ENCODE measurements around the gene TEX48.

The TEX48 gene

GRCh38 chr9:114687034-114687433, 5.0 kb upstream of the TEX48 start:
- peak overlapping the region; percentile 34 for H3K27ac Mint-ChIP-seq
- H3K27me3 Mint-ChIP-seq = no peaks in the 10 kb centered on the region
- peaks cover 7% of the 10 kb centered on the region for H3K9me3 Mint-ChIP-seq
- H3K4me1 Mint-ChIP-seq (ENCODE audit: low read depth) = peaks cover 79% of the 10 kb centered on the region
- peaks cover 22% of the 10 kb centered on the region for H3K36me3 Mint-ChIP-seq (ENCODE audit: low read depth)
- H3K4me3 Mint-ChIP-seq = peak overlapping the region; percentile 9

DNA sequence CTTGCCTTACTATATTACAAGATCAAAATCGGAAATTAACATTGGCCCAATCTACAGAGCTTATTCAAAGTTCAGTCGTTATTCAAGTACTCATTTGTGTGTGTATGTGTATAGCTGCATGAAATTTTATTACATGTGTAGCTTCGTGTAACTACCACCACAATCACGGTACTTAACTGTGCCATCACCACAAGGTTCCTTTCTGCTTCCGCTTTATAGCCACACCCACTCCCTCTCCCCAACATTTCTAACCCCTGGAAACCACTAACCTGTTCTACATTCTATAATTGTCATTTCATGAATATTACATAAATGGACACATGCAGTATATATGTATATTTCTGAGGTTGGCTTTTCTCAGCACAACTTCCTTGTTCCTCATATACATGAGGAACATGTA, 4.0 kb upstream of the TEX48 start:
- no peaks in the 10 kb centered on the region for H3K27me3 Mint-ChIP-seq
- H3K9me3 Mint-ChIP-seq = peaks cover 7% of the 10 kb centered on the region
- peak overlapping the region; percentile 9 for H3K4me3 Mint-ChIP-seq
- H3K4me1 Mint-ChIP-seq (ENCODE audit: low read depth) = peaks cover 78% of the 10 kb centered on the region
- peaks cover 22% of the 10 kb centered on the region for H3K36me3 Mint-ChIP-seq (ENCODE audit: low read depth)
- H3K27ac Mint-ChIP-seq = peak overlapping the region; percentile 34

- peak overlapping the region; percentile 44 for H3K4me3 Mint-ChIP-seq
- H3K4me1 Mint-ChIP-seq (ENCODE audit: low read depth) = peaks cover 75% of the 10 kb centered on the region
- peaks cover 22% of the 10 kb centered on the region for H3K36me3 Mint-ChIP-seq (ENCODE audit: low read depth)
- peak overlapping the region; percentile 69 for H3K27ac Mint-ChIP-seq
- no peaks in the 10 kb centered on the region for H3K27me3 Mint-ChIP-seq
- H3K9me3 Mint-ChIP-seq = peaks cover 7% of the 10 kb centered on the region
These were observed 2.0 kb upstream of the TEX48 start for GRCh38 chr9:114684036-114684435.

- H3K27me3 Mint-ChIP-seq = peaks cover 6% of the 10 kb centered on the region
- peaks cover 21% of the 10 kb centered on the region for H3K36me3 Mint-ChIP-seq (ENCODE audit: low read depth)
- no peak overlapping the region for H3K4me3 Mint-ChIP-seq
- H3K4me1 Mint-ChIP-seq (ENCODE audit: low read depth) = peaks cover 75% of the 10 kb centered on the region
- peaks cover 5% of the 10 kb centered on the region for H3K9me3 Mint-ChIP-seq
- peak overlapping the region; percentile 38 for H3K27ac Mint-ChIP-seq
These were observed 854 bp upstream of the TEX48 start for GRCh38 chr9:114682846-114683245.

- Mint-ChIP-seq H3K27ac (peak overlapping the region; percentile 72), H3K9me3 (peaks cover 4% of the 10 kb centered on the region), H3K36me3 (ENCODE audit: low read depth) (peaks cover 8% of the 10 kb centered on the region), H3K4me3 (no peak overlapping the region), H3K4me1 (ENCODE audit: low read depth) (peaks cover 66% of the 10 kb centered on the region), H3K27me3 (peaks cover 12% of the 10 kb centered on the region)
These were observed 1.6 kb downstream of the TEX48 start for GRCh38 chr9:114680259-114681001.

DNA sequence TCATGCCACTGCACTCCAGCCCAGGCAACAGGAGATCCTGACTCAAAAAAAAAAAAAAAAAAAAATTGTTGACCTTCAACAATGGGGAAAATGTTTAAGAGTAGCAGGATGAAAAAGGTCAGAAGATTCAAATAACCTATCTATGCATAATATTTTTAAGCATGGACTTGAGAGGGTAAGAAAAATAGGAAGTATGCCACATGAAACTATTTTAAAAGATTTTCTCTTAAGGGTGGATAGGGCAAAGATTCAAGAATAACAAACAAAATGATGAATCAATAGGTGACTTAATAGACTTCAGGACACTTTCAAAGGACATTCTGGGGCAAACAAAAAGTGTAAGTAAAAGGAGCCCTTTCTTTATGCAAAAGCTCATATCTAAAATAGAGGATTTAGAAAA, 3.2 kb downstream of the TEX48 start:
- Mint-ChIP-seq H3K36me3 (ENCODE audit: low read depth) (no peaks in the 10 kb centered on the region), H3K9me3 (no peaks in the 10 kb centered on the region), H3K4me1 (ENCODE audit: low read depth) (peaks cover 70% of the 10 kb centered on the region), H3K4me3 (no peak overlapping the region), H3K27ac (no peak overlapping the region), H3K27me3 (peaks cover 18% of the 10 kb centered on the region)

GRCh38 chr9:114678130-114678529, 3.9 kb downstream of the TEX48 start:
- H3K4me3 Mint-ChIP-seq = no peak overlapping the region
- H3K27me3 Mint-ChIP-seq = peaks cover 22% of the 10 kb centered on the region
- H3K36me3 Mint-ChIP-seq (ENCODE audit: low read depth) = no peaks in the 10 kb centered on the region
- H3K4me1 Mint-ChIP-seq (ENCODE audit: low read depth) = peaks cover 70% of the 10 kb centered on the region
- no peak overlapping the region for H3K27ac Mint-ChIP-seq
- H3K9me3 Mint-ChIP-seq = no peaks in the 10 kb centered on the region

GRCh38 chr9:114677418-114677817, 4.6 kb downstream of the TEX48 start:
- no peak overlapping the region for H3K4me3 Mint-ChIP-seq
- peaks cover 22% of the 10 kb centered on the region for H3K27me3 Mint-ChIP-seq
- no peaks in the 10 kb centered on the region for H3K36me3 Mint-ChIP-seq (ENCODE audit: low read depth)
- no peaks in the 10 kb centered on the region for H3K9me3 Mint-ChIP-seq
- H3K4me1 Mint-ChIP-seq (ENCODE audit: low read depth) = peaks cover 67% of the 10 kb centered on the region
- H3K27ac Mint-ChIP-seq = no peak overlapping the region

- Mint-ChIP-seq H3K4me3 (no peak overlapping the region), H3K27me3 (peaks cover 22% of the 10 kb centered on the region), H3K4me1 (ENCODE audit: low read depth) (peaks cover 66% of the 10 kb centered on the region)
These were observed 5.1 kb downstream of the TEX48 start for GRCh38 chr9:114676901-114677300.

GRCh38 chr9:114674798-114675540, 7.0 kb downstream of the TEX48 start:
- no peaks in the 10 kb centered on the region for H3K36me3 Mint-ChIP-seq (ENCODE audit: low read depth)
- no peak overlapping the region for H3K4me3 Mint-ChIP-seq
- peaks cover 48% of the 10 kb centered on the region for H3K4me1 Mint-ChIP-seq (ENCODE audit: low read depth)
- H3K27ac Mint-ChIP-seq = peak overlapping the region; percentile 12
- peaks cover 22% of the 10 kb centered on the region for H3K27me3 Mint-ChIP-seq
- H3K9me3 Mint-ChIP-seq = no peaks in the 10 kb centered on the region

More at GRCh38 chr9:114676901-114677300, 5.1 kb downstream of the TEX48 start:
- Mint-ChIP-seq H3K9me3 (no peaks in the 10 kb centered on the region), H3K27ac (no peak overlapping the region), H3K36me3 (ENCODE audit: low read depth) (no peaks in the 10 kb centered on the region)

GRCh38 chr9:114674076-114674797, 7.8 kb downstream of the TEX48 start:
- H3K27ac Mint-ChIP-seq = no peak overlapping the region
- H3K9me3 Mint-ChIP-seq = no peaks in the 10 kb centered on the region
- H3K27me3 Mint-ChIP-seq = peaks cover 22% of the 10 kb centered on the region
- H3K36me3 Mint-ChIP-seq (ENCODE audit: low read depth) = no peaks in the 10 kb centered on the region
- peaks cover 43% of the 10 kb centered on the region for H3K4me1 Mint-ChIP-seq (ENCODE audit: low read depth)
- H3K4me3 Mint-ChIP-seq = no peak overlapping the region

GRCh38 chr9:114671605-114672004, 10.4 kb downstream of the TEX48 start:
- Mint-ChIP-seq H3K36me3 (ENCODE audit: low read depth) (no peaks in the 10 kb centered on the region), H3K4me1 (ENCODE audit: low read depth) (peaks cover 27% of the 10 kb centered on the region), H3K27me3 (peaks cover 10% of the 10 kb centered on the region), H3K9me3 (no peaks in the 10 kb centered on the region), H3K4me3 (no peak overlapping the region), H3K27ac (no peak overlapping the region)

- no peak overlapping the region for H3K4me3 Mint-ChIP-seq
- H3K36me3 Mint-ChIP-seq (ENCODE audit: low read depth) = no peaks in the 10 kb centered on the region
- H3K4me1 Mint-ChIP-seq (ENCODE audit: low read depth) = peaks cover 22% of the 10 kb centered on the region
- no peak overlapping the region for H3K27ac Mint-ChIP-seq
- H3K27me3 Mint-ChIP-seq = peaks cover 10% of the 10 kb centered on the region
- no peaks in the 10 kb centered on the region for H3K9me3 Mint-ChIP-seq
These were observed 12.0 kb downstream of the TEX48 start for GRCh38 chr9:114669961-114670360.

DNA sequence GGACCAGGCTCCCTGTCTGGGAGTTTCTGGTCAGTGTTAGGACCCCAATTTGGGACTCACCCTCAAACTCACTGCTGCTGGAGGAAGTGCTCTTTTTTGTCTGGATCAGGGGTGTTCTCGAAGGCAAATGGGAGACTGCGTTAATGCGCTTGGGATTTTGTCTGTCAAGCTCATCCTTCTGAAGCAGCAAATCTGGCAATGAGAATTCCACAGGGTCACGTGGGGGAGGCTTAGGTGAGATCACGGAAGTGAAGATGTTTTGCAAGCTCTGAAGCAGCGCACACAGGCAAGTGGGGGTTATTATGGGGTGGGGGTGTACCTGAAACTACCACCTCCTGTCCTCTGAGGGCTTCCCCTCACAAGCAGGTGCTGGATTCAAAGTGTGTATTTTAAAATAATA, 13.8 kb downstream of the TEX48 start:
- Mint-ChIP-seq H3K36me3 (ENCODE audit: low read depth) (no peaks in the 10 kb centered on the region), H3K9me3 (no peaks in the 10 kb centered on the region), H3K4me3 (no peak overlapping the region), H3K27me3 (no peaks in the 10 kb centered on the region), H3K27ac (no peak overlapping the region), H3K4me1 (ENCODE audit: low read depth) (peaks cover 12% of the 10 kb centered on the region)

- Mint-ChIP-seq H3K9me3 (no peaks in the 10 kb centered on the region), H3K4me1 (ENCODE audit: low read depth) (peaks cover 12% of the 10 kb centered on the region), H3K27ac (no peak overlapping the region), H3K36me3 (ENCODE audit: low read depth) (no peaks in the 10 kb centered on the region), H3K4me3 (no peak overlapping the region), H3K27me3 (no peaks in the 10 kb centered on the region)
These were observed 15.1 kb downstream of the TEX48 start for GRCh38 chr9:114666851-114667250.
